Fibroblast of gingiva (primary cell): ENCODE measurements around the gene ADGRL4.
"Not testable (repeated sequence)": the region's sequence is repeated elsewhere in the genome, so short reads cannot be mapped to it uniquely, and the experiment has no call there.

Source experiments
- DNase-seq: peaks from one replicate; pipeline ENCODE4 v3.0.0-alpha.2; 2011; ENCODE audit warnings: low read depth

The ADGRL4 gene

DNA sequence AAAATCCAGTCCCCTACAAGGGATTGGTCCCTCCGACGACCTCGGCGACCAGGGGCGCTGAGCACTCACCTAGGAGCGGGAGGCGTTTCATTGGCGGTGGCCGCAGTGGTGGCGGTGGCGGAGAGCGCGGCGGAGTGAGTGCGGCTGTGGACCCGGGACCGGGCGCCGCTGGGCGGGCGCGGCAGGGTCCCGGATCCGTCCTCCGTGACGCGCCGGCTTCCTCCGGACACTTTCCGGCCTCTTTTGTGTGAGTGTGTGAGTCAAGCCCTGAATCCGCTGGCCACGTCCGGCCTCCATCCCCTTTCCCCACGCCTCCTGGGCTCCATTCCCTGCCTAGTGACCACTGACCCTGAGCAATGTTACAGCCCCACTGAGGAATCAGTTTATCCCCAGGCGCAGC is at the start of gene ADGRL4:
Gene ADGRL4, minus strand, starts transcription at position 167 of the 400 bp plus-strand sequence. Its CDS starts 76 bp downstream, at position 91.
- peak; percentile 40 for DNase-seq

DNA sequence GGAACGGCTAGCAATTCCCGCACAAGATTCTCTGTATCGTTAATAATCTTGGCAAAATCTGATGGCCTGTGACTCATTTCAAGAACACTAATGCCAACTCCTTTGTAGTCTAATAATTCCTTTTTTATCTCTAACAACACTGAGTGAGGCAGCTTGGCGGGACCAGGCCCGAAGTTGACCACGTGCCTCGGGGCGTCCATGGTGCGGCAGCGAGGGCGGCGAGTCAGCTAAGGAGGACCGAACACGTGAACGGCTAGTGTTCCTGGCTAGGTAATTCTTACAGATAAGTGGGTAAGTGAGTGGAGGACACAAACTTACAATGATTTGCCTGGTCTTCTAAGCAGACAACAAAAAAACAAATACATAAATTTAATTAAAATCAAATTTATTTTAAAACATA is 49.3 kb upstream of the ADGRL4 start:
- no peak for DNase-seq

DNA sequence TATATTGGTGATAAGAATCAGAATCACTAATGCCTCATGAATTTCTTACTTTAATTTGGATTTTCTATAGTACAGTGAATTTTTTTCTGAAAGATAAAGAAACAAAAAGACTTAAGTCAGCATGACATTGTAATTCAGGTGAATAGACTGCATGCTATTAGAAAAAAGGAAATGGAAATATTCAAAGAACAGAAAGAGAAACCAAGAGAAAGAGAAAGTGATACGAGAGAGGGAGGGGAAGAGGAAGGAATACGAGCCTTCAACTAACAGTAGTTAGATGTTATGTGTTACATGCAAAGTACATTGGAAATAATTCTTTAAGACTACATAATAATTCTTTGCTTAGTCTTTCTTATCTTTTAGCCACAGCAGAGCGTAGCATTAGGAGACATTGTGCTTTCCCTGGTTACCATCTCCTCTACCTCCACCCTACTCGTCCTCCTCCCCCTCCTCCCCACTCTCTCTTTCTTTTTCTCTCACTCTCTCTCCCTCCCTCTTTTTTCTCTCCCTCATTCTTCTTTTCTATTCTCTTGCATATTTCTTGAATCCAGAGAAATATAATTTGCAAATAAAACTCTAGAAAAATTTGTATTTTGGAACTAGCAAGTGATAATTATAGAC is 46.4 kb upstream of the ADGRL4 start:
- no peak for DNase-seq

DNA sequence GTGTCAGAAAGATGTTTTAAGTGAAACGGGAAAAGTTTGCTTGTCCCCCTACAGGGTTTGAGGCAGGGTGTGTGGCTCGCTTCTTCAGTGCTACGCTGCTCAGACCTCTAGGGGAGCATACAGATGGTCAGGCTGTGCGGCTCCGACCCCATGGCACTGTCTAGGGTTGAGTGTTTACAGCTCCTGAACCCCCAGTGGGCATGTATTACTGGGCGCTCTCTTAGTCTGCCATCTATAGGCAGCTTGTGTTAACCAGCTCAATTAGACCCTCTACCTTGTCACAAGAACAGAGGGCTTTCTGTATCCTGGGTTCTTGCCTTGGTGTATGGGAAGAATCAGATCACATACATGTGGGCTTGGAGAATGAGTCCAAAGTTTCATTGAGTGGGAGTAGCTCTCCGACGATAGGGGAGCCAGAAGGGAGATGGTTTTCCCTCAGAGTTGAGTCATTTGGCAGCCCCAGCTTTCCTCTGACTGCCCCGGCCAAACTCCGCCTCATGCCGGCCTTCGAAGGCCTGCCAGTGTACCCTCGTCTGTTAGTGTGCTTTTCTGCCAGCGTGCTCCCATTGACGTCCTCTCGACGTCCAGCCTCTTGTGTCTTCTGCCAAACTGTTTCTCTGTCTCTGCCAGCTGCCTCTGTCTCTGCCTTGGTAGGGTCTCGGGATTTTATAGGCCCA is 38.6 kb upstream of the ADGRL4 start:
- peak; percentile 3 for DNase-seq

DNA sequence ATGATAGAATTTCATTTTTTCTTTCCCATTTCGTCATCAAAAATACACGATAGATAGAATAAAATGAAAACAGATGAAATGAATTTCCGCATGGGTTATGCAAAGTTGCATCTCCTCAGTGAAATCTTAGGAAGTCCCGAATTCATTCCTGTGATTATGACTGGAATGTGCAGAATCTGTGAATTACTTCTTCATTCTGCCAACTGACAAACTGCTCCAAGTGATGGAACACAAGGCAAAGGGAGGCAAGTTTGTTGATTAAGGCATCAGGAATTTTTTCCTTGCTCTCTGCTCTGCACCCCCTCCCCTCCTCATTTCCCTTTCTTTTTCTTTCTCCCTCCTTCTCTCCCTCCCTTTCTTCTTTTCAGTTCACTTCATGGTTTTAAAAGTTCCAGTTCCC is 37.0 kb upstream of the ADGRL4 start:
- peak; percentile 85 for DNase-seq

DNA sequence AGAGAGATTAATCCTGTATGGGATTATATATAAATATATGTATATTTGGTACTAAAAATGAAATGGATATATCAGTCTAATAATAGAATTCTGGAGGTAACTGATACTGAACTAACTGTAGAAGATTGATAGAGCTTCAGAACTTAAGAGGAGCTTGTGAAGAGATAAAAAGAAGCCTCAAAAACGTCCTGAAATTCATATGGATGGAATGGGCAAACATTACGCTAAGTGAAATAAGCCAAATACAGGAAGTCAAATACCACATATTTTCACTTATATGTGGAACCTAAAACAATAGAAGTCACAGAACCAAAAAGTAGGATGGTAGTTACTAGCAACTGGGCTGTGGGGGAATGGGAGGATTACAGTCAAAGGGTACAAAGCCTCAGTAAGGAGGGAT is 36.0 kb upstream of the ADGRL4 start:
- DNase-seq: no peak

DNA sequence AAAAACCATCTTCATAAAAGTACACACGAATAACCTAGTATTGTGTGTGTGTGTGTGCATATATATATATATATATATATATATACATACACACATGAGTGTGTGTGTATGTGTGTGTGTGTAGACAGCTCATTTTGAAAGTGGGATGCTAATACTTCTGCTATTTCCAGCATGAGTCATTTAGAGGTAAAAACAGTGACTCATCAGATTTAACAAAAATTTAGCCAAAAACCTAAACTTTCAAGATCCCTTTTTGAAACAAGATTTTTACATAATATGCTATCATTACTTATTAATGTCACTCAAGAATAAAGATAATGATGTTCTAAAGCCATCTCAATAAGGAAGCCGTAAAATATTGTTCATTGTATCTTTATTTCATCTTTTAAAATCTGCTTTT is 35.6 kb upstream of the ADGRL4 start:
- DNase-seq: peak; percentile 9

DNA sequence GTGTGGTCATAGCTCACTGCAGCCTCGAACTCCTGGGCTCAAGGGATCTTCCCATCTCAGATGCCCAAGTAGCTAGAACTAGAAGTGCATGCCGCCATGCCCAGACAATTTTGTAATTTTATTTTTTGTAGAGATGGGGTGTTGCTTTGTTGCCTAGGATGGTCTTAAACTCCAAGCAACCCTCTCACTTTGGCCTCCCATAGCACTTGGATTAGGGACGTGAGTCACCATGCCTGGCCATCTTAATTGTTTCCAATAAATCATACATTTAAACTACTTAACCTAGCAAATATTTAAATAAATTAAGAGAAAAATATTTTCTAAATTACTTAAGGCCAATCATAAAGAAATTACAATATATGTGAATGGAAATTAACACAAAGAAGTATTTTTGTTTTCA is 35.1 kb upstream of the ADGRL4 start:
- DNase-seq: no peak

DNA sequence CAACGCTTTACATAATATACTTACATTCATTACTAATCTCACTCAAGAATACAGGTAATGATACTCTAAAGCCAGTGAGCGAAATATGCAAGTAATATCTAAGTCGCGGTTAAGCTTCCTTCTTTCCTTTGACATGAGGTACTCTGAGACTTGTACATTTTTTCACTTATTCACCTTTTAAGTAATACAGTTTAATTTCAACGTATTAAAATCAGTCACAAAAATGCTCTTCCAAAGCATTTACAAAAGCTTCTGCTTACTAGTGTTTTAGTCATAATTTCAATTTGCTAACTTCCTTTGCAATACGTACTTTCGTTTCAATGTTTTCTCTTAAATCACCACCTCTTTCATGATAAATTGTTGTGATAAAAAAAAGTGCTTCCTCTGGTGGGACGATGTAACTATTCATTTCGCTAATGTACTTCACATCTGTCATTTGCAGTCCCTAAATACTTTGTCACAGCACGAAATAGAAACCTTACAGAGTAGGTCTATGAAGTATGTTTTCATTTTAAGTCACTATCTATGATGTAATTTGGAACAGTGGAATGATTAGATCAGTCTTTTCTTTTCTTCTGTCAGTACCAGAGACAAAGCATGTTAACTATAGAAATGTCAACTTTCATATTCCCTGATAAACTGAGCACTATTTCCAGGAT is 34.0 kb upstream of the ADGRL4 start:
- DNase-seq: no peak

DNA sequence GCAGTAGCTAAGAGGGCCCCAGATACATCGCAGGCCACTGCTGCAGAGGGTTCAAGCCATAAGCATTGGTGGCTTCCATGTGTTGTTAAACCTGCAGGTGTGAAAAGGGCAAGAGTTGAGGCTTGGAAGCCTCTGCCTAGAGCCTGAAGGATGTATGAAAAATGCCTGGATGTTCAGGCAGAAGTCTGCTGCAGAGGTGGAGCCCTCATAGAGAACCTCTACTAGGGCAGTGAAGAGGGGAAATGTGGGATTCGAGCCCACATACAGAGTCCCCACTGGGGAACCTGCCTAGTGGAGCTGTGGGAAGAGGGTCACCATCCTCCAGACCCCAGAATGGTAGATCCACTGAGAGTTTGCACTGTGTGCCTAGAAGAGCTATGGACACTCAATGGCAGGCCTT is 30.6 kb upstream of the ADGRL4 start:
- no peak for DNase-seq

DNA sequence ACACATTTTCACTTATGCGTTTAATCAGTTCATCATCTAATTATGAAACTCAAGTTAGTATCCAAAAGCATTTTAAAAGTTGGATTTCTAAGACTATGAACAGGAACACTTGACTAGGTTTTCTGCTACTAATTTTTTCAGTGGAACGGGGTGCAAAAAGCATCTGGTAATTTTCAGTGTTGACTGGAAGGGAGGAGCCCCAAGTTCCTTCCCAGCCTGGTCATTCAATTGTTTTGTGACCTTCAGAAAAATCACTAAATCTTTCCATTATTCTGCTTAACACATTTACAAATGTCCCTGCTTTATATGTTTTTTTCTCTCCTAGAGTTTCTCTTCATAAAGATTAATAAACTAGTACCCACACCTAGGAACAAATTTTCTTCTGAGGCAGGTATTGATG is 6.0 kb upstream of the ADGRL4 start:
- DNase-seq: no peak

DNA sequence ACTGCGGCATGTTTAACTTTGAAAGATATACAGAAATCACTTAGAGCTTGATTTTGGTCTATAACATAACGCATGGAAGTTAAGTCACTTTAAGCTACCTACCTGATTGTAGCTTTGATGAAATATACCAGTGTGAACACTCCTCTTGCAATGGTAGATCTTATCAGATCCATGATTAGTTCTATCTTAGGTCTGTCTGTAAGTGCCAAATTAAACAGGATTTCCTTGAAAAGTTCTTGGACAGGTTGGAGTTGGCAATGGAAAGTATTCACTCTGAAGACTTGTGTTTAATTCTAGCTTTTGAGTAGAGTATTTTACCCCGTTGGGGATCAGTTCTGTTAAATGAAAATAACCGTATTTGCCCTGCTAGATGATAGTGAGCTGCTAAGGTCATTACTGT is 4.1 kb upstream of the ADGRL4 start:
- DNase-seq: no peak

DNA sequence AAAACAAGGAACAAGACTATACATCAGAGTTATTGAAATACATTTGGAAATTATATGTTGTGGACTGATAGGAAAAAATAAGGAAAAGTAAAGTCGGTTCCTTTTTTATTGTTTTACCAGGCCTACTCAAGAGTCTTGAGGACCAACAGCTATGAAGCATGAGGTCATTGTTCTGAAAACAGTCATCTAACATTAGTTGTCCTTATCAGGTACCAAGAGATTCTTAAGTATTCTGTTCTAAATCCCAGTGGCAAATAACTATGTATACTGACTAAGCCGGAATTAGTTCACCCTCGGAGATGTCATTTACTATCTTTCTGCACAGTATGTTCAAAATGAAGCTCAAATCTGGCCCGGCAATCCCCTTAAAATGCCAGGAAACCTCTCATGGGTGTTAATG is 585 bp downstream of the ADGRL4 start:
- no peak for DNase-seq

DNA sequence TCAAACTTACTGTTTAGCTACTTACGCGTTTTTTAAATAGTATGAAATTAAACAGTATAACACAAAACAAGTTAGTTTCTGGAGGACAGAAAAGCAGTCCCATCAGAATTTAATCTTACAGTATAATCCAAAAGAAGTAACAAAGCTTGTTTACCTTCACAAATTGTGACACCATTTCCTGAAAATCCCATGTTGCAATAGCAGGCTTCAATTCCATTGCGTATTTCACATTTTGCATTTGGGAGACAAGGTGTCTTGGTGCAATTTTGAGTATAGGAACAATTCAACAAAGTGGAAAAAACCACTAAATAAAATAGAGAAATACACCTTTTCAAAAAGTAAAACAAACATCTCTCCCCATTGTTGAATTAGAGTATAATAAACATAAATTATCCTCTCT is 1.6 kb downstream of the ADGRL4 start:
- no peak for DNase-seq

DNA sequence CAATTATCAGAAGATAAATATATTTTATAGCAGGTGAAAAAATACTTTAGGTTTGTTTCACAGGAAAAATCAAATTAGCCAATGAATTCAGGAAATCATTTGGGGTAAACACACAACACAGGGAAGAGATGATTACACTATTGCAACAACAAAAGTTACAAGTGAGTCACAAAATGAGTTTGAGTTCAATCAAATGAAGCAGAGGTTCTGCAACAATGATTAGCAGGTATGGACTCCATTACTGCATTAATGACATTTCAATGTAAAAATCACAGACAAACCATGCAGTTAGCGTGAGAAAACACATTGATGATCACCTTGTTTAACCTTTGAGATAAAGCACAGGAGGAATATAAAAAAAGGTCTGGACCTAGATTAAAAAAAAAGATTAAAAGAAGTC is 9.7 kb downstream of the ADGRL4 start:
- DNase-seq: no peak

DNA sequence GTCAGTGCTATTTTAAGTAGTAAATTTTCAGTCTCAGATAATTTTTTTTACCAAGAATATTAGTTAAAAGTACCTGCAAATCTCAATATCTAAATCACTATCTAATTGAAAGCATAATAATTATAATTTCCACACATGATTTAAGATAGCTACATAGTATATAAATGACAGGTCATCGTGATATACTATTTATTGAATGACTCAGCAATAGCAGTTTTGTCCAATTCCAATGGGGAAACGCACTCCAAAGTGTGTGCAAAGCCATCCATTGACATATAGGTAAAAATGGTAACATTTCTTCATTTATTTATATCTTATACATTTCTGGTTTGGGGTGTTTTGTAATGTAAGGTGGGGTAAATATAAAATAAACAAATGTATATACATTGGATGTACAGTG is 19.5 kb downstream of the ADGRL4 start:
- DNase-seq: no peak

DNA sequence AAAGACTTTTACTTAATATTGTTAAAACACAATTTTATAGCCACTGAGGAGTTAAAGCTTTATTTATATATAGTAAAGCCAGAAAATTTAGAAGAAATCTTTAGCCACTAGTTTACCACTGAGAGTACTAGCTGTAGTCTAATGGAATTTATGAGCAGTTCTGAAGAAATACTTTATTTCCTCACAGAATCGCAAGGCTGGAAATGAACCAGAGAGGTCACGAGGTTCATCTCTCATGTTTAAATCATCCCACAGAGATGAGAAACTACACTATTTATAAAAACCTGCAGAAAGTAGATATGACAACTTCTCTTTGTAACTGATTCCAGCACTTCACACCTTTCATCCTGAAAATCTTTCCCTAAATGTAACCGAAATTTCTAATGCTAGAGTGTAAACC is 26.0 kb downstream of the ADGRL4 start:
- no peak for DNase-seq

DNA sequence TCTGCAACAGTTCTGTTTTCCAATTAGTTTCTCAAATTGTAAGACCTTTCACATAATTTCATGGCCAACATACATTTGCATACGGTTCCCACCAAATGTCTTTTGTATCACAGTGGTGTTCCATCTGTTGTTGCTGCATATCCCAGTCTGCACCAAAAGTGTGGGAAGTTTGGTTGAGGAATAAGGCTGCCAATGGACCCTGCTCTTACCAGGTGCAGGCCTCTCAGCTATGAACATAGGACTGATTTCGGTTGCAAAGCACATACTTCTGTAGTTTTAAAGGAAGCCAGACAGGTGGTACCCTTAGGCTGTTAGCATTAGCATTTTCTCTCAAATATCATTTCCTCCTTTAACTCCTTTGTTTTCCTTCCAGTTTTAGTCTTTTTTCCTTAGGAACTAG is 33.8 kb downstream of the ADGRL4 start:
- no peak for DNase-seq

DNA sequence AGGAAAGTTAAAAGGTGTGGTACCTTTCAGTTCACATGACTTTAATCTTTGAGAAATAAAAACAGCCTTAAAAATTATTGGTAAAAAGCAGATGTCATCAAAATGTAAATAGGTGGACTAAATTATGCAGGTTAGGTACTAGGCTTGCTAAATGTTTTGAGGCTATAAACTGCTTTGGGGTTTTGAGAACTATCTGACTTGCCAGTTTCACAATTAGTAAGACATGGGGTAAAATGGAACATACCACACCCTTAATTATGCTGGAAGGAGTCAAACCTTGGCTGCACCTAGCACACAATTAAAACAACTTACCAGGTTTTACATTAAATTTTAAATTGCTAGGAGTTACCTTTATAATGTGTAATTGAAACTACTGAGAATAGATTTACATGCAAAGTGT is 39.4 kb downstream of the ADGRL4 start:
- not testable (repeated sequence) for DNase-seq

DNA sequence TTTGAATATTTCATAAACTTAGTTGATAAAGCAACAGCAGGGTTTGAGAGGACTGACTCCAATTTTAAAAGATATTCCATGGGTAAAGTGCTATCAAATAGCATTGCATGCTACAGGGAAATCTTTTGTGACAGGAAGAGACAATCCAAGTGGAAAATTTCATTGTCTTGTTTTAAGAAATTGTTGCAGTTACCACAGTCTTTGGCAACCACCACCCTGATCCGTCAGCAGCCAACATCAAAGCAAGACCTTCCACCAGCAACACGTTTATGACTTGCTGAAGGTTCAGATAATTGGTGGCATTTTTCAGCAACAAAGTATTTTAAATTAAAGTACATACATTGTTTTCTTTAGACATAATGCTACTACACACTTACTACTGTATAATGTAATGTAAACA is 47.8 kb downstream of the ADGRL4 start:
- no peak for DNase-seq

DNA sequence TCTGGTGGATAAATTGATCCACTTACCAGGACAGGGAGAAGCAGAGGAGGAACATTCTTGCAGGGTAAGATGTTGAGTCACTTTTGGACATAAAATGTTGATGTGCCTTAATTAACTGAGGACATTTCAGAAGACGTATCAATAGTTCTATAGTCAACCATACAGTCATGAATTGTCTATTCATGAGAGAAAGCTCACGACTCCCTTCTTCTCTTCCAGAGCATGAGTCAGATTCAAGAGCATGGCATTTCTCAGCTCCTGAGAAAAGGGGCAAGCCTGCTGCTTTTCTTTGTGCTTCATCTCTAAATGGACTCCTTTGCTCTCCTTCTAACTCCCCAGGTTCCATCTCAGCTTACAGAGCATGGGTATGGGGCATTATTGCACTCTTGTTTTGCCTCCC is 55.7 kb downstream of the ADGRL4 start:
- no peak for DNase-seq

DNA sequence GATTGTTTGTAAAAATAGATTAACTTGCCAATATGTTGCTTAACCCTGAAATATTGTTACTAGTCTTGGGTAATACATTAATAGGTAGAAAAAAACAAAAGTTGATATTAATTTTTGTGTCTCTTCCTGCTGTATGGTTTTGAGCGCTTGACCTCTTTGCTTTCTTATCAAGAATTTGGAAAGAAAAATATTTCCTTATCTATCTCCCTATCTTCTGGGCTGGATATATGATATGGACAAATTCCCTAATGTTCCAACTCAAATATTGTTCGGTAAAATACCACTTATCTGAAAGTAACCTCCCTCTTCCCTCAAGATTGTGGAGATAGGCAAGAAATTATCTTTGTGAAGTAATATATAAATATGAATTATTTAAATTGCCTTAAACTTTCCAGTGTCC is 57.3 kb downstream of the ADGRL4 start:
- DNase-seq: no peak

DNA sequence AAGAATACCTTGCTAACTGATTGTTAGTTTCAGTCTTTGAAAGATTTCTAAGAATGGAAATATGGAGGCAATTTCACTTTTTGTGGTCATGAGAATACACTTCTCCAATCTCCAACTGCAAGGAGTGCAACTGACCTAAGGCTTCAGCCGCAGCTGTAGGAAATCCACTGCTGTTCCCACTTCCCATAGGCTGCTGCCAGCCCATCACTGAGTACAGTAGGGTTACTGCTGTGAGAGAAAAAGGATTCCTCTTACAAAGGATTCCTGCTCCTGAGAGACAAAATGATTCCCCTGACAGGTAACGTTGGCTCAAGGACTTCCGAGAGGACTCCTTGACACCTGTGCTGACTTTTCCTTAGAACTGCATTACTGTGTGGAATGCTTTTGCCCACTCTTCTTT is 87.4 kb downstream of the ADGRL4 start:
- no peak for DNase-seq

DNA sequence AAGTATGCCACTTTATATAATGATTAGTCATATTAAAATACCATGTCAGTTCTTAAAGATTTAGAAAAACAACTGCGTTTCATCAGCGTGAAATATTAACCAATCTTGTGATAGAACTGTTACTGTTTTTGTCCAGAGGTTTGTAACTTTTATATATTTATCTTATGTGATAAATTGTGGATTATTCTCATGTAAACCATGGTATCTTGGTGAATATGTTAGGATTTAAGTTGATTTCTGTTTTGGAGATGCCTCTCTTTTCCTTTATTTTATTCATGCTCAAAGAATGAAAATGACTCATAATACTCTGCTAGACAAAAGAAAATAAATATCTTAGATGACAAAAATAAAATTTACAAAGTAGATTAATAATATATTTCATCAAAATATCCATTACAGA is 88.4 kb downstream of the ADGRL4 start:
- no peak for DNase-seq
